HG02981 (cell line): ENCODE measurements around the gene SNAPC4.

ENCODE experiments used
- ATAC-seq: cut with Tn5 transposase; IDR thresholded peaks from one replicate; pipeline ENCODE4 v1.9.1; 2021; ENCODE audit warnings: mild to moderate bottlenecking, moderate library complexity; ENCODE audit not compliant: unreplicated experiment

SNAPC4 gene

GRCh38 chr9:136372561-136373299 lies 27.2 kb downstream of the SNAPC4 start:
- no peak for ATAC-seq

- no peak for ATAC-seq
Measured at GRCh38 chr9:136372006-136372405, 28.0 kb downstream of the SNAPC4 start.

- ATAC-seq = no peak
Measured at GRCh38 chr9:136371533-136371880, 28.5 kb downstream of the SNAPC4 start.

- no peak for ATAC-seq
Measured at GRCh38 chr9:136370687-136371532, 29.1 kb downstream of the SNAPC4 start.

GRCh38 chr9:136370037-136370436 lies 29.9 kb downstream of the SNAPC4 start:
- no peak for ATAC-seq

GRCh38 chr9:136368190-136368589 lies 31.8 kb downstream of the SNAPC4 start:
- ATAC-seq = no peak

- ATAC-seq = no peak
Measured at GRCh38 chr9:136367296-136368145, 32.4 kb downstream of the SNAPC4 start.

GRCh38 chr9:136366826-136367225 lies 33.1 kb downstream of the SNAPC4 start:
- no peak for ATAC-seq

- ATAC-seq = no peak
Measured at GRCh38 chr9:136365775-136366222, 34.2 kb downstream of the SNAPC4 start.

- ATAC-seq = no peak
Measured at GRCh38 chr9:136364942-136365774, 34.8 kb downstream of the SNAPC4 start.

- no peak for ATAC-seq
Measured at GRCh38 chr9:136363949-136364748, 35.8 kb downstream of the SNAPC4 start.

GRCh38 chr9:136363106-136363948 lies 36.6 kb downstream of the SNAPC4 start, which contains the start of gene DNLZ:
Gene DNLZ (minus strand): TSS chr9:136363744. CDS start chr9:136363714, 30 bp downstream.
- ATAC-seq = peak; percentile 81

GRCh38 chr9:136362450-136362784 lies 37.6 kb downstream of the SNAPC4 start:
- ATAC-seq = no peak

GRCh38 chr9:136361754-136362449 lies 38.1 kb downstream of the SNAPC4 start:
- no peak for ATAC-seq

GRCh38 chr9:136361047-136361753 lies 38.8 kb downstream of the SNAPC4 start:
- ATAC-seq = no peak

GRCh38 chr9:136359774-136360718 lies 39.9 kb downstream of the SNAPC4 start:
- no peak for ATAC-seq
